ENCODE measurements around the gene CTTN.

Gene CTTN

GRCh38 chr11:70456921-70457532 is 58.7 kb downstream of the CTTN start:
- DNase-seq: no peak

- no peak for DNase-seq
Observed at GRCh38 chr11:70458736-70459135, 60.4 kb downstream of the CTTN start.

GRCh38 chr11:70460111-70460510 is 61.8 kb downstream of the CTTN start:
- no peak for DNase-seq

- no peak for DNase-seq
Observed at GRCh38 chr11:70460964-70461363, 62.6 kb downstream of the CTTN start.

- no peak for DNase-seq
Observed at GRCh38 chr11:70462818-70463477, 64.6 kb downstream of the CTTN start.

GRCh38 chr11:70463478-70464255 is 65.3 kb downstream of the CTTN start:
- DNase-seq: no peak

GRCh38 chr11:70464509-70465361 is 66.4 kb downstream of the CTTN start:
- no peak for DNase-seq

- DNase-seq: no peak
Observed at GRCh38 chr11:70466154-70466553, 67.8 kb downstream of the CTTN start.

GRCh38 chr11:70466596-70466995 is 68.3 kb downstream of the CTTN start:
- no peak for DNase-seq

GRCh38 chr11:70467201-70468085 is 69.1 kb downstream of the CTTN start:
- DNase-seq: no peak

- no peak for DNase-seq
Observed at GRCh38 chr11:70468256-70469195, 70.2 kb downstream of the CTTN start.

GRCh38 chr11:70470127-70470526 is 71.8 kb downstream of the CTTN start:
- DNase-seq: no peak

- DNase-seq: no peak
Observed at GRCh38 chr11:70471254-70471653, 72.9 kb downstream of the CTTN start.

- no peak for DNase-seq
Observed at GRCh38 chr11:70472240-70472639, 73.9 kb downstream of the CTTN start.

- DNase-seq: peak; percentile 6
Observed at GRCh38 chr11:70473186-70473872, 75.0 kb downstream of the CTTN start.

- peak; percentile 9 for DNase-seq
Observed at GRCh38 chr11:70473873-70474690, 75.8 kb downstream of the CTTN start.

GRCh38 chr11:70474710-70475109 is 76.4 kb downstream of the CTTN start:
- DNase-seq: no peak

- no peak for DNase-seq
Observed at GRCh38 chr11:70476669-70477068, 78.3 kb downstream of the CTTN start.

GRCh38 chr11:70477176-70477575 is 78.8 kb downstream of the CTTN start:
- DNase-seq: no peak
